ENCODE data around the gene JMJD8.

The JMJD8 gene

GRCh38 chr16:687499-687898 is 3.4 kb upstream of the JMJD8 start:
- no peak for DNase-seq

DNA sequence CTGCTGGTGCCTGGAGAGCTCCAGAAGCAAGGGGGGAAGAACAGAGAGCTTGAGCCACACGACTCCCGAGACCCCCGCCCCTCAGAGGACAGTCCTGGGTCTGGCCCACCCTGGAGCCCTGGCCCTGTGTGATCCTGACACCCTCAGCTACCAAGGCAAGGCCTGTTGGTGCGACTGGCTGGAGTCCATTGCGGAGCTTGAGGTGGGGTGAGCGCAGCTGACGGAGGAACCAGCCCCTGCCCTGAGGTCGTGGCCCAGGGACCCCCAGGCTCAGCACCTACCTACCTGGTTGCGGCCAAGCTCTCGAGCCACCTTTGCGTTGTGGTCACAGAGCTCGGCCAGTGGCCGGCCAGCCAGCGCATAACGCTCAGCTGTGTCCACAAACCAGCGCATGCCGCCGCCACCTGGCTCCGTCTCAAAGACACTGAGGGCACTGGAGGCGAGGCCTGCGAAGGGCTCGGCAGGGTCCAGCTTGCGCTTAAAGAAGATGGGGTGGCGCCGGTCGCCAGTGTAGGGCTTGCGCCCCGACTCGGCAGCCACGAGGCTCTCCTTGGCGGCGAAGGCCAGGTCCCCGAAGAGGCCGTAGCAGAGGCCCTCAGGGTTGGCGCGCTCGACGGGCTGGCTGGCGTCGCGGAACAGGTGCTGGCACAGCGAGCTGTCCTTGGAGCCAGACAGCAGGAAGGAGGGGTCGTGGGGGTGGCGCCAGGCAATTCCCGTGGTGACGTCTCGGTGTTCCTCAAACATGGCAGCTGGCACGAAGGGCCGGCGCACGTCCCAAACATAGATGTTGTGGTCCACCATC is 2.5 kb upstream of the JMJD8 start:
- DNase-seq, result no peak

DNA sequence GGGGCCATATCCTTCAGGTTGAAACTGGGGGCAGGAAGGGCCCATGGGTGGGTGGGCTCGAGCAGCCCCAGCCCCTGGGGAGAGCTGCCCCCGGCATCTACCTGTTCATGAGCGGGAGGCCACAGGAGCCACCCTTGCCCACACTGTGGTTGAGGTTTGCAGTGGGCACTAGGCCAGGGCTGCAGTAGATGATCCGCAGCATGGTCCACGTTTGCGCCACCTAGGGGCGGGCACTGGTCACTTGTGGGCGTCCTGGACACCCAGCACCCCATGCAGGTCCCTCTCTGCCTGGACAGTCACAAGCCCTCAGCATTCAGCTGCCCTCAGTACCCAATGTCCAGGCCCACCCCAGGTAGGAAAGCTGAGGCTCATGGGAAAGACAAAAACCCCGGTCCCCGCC is 1.8 kb upstream of the JMJD8 start:
- peak; percentile 48 for DNase-seq

DNA sequence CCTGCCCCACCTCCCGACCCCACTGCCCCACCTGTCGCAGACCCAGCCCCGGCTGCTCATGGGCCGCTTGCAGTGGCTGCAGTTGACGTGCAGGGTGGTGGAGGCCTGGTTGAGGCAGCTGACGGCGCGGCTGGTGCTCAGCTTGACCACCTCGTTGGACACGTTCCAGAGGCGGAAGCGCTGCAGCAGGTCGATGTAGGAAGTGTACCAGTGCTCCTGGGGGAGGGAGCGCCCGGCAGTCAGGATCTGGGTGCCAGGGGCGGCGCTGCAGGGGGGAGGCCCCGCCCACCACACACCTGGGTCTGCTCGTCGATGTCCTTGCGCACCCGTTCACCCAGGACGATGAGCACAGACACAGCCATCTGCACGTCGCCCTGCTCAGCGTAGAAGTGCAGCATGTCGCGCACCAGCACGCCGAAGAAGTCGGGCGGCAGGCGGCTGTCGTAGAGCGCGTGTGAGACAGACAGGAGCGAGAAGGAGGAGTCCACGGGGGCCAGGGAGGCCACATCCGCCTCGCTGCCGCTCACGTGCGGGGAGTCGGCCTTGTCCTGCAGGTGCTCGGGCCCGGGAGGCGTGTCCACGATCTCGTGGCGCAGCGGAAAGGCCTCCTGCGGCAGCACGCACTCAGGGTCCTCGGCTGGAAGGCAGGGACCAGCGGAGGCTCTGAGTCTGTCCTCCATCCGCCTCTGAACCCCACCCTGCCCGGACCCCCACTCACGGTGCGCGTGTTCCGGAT is 995 bp upstream of the JMJD8 start:
- peak; percentile 46 for DNase-seq

DNA sequence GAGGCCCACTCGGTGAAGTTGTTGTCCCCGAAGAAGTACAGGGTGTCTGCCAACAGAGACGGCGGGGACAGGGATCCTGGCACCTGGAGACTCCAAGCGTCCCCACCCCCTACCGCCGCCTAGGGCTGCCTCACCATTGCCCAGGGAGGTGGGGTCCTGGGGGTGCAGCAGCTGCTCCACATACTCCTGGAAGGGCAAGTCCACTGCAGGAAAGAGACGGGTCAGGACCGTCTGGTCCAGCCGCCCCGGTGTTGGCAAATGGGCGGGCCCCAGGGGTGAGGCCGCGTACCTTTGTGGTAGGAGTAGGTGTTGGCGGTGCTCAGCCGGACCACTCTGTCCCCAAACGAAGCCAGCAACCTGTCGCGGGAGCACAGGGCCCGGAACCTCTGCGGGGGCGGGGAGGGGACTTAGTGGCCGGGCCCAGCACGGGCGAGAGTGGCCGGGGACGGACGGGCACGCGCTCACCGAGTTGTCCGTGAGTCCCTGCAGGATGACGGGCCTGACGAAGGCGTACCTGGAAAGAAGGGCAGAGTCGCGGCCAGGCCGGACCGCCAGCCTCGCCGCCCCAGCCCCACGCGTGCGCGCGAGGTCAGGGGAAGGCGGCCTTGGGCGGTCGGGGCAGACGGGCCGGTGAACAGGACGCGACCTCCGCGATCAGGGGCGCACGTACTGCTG is 601 bp downstream of the JMJD8 start:
- no peak for DNase-seq

- no peak for DNase-seq
Measured at GRCh38 chr16:682493-683395, 1.4 kb downstream of the JMJD8 start.

GRCh38 chr16:681746-682427 is 2.2 kb downstream of the JMJD8 start:
- peak; percentile 16 for DNase-seq

GRCh38 chr16:680967-681745 is 3.0 kb downstream of the JMJD8 start:
- peak; percentile 37 for DNase-seq

DNA sequence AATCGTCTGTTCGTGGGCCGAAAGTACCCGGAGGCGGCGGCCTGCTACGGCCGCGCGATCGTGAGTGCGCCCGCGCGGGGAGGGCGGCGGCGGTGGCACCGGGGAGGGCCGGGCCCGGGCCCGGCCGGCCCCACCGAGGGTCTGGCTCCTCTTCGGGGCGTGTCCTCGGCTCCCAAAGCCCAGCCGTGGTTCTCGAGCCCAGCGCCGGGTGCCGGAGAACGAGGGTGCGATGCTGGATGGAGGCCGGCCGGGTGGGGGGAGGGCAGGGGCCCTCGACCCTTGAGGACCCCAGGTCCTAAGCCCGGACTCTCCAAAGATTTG is 3.5 kb downstream of the JMJD8 start:
- DNase-seq, result no peak

GRCh38 chr16:679814-680624 is 4.1 kb downstream of the JMJD8 start, which contains the start of gene STUB1:
Gene STUB1, plus strand, starts transcription at chr16:680410. Its CDS starts 116 bp downstream, at chr16:680526.
- peak; percentile 90 for DNase-seq

DNA sequence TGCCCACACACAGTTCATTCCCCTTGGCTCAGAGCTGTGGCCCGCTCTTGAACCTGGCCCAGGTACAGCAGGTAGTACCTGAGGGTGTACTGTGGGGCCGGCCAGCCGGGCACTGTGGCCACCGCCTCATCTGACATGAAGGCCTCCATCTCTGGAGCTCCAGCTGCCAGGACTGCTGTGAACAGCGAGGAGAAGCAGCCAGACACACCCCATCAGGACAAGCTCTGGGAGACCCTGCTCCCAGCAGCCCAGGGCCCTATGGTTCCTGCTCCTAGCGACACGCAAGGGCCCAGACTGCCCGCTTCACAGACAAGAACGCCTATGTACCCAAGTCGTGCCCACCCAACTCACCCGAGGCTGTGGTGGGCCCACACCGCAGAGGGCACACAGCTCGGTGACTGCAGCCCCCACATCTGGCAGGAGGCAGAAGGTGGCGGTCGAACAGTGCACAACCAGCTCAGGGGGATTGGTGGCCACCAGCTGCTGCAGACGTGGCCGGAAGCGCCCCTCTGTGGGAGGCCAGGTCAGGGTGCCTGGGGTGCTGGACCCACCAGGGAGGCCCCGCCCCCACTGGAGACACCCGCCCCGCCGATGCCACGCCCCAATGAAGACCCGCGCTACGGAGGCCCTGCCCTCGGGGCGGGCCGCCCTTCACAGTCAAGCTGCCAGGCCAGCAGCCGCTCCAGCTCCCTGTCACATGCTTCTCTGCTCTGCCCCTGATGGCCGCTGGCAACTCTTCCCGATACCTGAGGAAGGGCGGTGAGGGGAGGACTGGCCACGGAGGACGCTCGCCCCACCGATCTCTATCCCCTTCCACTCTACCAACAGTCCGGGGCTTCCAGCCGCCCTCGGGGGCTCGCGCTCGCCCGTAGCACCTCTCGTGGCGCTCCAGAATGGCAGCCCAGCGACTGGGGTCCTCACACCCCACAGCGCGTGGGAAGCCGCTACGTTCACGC is 5.0 kb downstream of the JMJD8 start:
- DNase-seq, result peak; percentile 87

GRCh38 chr16:678209-678857 is 5.8 kb downstream of the JMJD8 start:
- DNase-seq, result peak; percentile 55

GRCh38 chr16:677316-678190 is 6.6 kb downstream of the JMJD8 start:
- peak; percentile 95 for DNase-seq

DNA sequence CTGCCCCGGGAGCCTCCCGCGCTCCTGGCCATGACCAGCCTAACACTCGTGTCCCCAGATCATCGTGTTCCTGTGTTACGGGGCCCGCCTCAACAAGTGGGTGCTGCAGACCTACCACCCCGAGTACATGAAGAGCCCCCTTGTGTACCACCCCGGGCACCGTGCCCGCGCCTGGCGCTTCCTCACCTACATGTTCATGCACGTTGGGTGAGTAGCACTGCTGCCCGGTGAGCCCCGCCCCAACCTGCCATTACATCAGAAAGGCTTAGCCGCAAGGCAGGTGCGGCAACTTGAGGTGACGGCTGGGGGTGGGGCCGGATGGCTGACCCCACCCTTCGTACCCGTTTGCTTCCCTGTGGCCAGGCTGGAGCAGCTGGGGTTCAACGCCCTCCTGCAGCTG is 7.2 kb downstream of the JMJD8 start:
- peak; percentile 93 for DNase-seq

- DNase-seq, result no peak
Measured at GRCh38 chr16:676565-676902, 7.6 kb downstream of the JMJD8 start.

GRCh38 chr16:675884-676564 is 8.1 kb downstream of the JMJD8 start:
- no peak for DNase-seq
